Measurements from ENCODE around the gene LAD1.

Gene LAD1

DNA sequence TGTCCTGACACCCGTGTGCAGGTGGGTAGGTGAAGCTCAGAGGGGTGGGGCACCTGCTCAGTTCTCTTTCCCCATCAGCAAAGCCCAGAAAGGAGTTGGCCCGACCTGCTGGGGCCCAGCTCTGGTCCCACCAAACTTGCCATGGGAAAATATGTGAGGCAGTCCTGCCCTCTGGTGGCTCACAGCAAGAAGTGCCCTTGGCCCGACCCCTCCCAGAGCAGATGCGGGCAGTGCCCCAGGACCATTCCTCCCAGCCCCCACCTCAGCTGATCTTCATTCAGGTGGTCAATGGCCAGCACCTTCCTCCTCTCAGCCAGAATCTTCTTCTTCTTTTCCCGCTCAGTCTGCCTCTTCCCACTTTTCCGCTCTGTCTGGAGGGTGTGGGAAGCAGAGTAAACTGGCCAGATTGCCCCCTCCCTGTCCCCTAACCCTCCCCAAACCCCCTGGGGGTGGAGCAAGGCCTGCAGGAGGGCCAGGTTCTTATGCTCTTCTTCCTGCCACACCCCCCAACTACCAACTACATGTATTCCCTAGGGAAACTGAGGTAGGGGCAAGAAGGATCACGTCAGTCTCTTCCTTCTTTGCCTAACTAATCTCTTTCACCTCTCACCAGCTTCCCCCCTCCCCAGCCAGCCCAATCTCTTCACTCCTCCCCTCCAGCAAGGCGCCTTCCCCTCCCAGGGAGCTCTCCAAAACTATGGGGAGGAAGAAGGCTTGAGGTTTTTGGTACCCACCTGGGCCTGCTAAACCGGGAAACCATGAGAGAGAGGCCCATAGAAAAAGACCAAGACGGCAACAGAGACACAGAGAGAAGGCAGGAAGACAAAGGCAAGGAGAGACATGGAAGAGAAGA is 37.2 kb downstream of the LAD1 start:
- DNase-seq: no peak

GRCh38 chr1:201360901-201361651 is 38.0 kb downstream of the LAD1 start:
- no peak for DNase-seq

GRCh38 chr1:201360486-201360885 is 38.6 kb downstream of the LAD1 start:
- no peak for DNase-seq

DNA sequence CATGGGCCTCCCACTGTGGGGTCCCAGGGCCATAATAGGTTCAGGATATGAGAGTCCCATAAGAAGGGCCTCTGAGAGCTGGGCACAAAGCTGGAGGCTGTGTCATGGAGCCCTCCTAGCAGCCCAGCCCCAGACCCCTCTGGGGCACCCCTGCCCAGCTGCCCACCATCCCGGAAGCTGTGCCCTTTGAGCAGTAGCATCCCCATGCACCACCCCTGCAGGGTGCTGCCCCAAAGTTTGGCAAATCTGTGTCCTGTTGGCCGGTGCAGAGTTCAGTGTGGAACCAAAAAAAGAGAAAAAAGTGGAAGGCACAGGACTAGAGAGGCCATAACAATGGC is 39.3 kb downstream of the LAD1 start:
- no peak for DNase-seq

DNA sequence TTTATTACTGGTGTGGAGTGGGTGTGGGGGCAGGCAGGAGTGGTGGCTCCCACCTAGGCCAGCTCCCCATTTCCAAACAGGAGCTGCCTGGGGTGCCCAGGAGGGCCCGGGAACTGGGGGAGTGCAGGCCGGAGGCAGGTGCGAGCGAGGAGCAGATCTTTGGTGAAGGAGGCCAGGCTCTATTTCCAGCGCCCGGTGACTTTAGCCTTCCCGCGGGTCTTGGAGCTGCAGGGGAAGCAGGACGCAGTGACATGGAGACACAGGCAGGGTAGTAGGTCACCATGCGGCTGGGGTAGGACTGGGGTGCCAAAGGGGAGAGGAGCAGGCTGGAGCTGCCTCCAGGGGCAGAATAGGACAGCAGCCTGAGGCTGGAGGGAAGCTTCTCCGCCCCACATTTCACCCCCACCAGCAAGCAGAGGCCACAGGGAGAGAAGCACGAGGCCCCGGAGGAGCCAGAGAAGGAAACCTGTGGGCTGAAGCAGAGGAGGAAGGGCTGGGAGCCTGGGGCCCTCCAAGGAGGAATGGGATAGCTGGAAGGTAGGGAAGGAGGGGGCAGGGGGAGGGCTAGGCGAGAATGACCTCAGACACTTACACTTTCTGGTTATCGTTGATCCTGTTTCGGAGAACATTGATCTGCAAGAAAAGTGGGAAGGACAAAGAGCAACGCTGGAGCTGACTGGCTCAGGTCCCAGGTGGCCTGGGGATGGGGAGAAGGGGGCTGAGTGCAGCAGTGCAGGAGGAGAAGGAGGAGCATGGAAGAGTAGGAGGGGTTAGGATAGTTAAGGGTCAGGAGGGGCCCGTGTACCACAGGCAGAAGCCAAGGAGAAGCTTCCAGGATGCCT is 39.9 kb downstream of the LAD1 start:
- no peak for DNase-seq

- DNase-seq: no peak
These were observed 40.5 kb downstream of the LAD1 start for GRCh38 chr1:201358596-201358995.

DNA sequence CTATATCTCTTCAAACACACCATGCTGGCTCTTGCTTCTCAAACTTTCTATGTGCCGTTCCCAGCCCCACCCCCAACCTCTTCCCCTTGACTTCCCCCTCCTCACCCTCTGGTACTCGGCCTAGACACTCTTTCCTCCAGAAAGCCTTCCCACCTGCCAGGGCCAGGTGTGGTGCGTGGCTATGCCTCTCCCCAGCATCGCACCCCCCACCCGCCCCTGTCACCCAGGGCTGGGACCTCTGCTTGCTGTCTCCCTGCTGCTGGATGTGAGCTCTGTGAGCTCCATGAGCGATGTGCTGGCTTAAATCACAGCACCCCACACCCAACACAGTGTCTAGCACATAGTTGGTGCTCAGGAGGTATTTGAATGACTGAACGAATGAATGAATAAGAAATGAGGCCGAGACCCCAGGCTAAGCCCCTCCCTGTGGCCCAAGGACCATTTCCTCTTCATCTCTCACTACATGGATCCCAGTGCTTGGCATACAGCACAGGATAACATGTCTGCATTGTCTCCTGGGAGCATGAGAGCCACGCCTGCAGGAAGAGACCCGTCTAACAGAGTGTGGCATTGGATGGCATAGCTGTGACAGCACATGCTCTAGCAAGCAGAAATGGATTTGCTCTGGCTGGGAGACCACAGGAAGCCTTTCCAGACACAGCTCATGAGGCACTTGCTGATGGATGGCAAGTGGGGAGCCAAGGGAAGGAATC is 41.3 kb downstream of the LAD1 start:
- DNase-seq: no peak

DNA sequence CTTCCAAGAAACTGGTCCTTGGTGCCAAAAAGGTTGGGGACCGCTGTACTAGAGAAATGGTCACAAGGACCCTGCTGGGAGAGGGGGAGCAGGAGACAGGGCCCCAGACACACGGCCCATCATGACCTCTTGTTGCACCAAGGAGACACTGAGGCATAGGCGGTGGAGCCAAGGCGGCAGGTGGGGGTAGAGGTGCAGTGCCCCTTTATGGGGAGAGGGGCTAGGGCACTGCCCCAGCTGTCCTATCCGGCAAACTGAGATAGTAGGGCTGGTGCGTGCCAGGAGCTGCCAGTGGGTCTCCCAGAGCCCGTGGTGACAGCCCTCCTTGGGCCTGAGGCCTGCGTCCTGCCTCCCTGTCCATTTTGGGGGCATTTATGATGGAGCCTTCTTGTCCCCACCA is 41.9 kb downstream of the LAD1 start:
- DNase-seq: no peak

DNA sequence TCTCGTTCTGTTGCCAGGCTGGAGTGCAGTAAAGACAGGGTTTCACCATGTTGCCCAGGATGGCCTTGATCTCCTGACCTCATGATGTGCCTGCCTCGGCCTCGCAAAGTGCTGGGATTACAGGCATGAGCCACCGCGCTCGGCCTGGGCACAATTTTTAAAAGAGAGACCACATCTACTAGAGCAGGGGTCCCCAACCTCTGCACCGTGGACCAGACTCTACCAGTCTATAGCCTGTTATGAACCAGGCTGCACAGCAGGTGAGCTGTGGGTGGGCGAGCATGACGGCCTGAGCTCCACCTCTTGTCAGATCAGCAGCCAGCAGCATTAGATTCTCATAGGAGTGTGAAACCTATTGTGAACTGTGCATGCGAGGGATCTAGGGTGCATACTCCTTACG is 42.4 kb downstream of the LAD1 start:
- DNase-seq: no peak

DNA sequence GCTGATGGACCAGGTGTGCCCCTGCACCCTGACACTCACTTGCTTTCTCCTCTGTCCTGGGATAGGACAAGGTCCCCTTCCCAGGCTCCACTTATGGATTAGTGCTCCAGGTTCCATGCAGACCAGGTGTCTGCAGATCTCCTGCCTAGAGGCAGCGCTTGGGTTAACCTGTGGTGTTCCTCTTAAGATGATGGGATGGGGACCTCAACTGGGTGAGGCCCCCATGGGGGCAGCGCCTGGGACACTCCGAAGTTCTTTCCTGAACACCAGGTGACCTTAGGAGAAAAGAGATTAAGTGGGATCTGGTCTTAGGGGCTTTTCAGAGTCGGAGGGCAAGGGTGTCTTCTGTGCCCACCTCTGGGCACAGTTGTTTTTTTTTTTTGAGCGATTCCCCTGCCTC is 42.9 kb downstream of the LAD1 start:
- no peak for DNase-seq

DNA sequence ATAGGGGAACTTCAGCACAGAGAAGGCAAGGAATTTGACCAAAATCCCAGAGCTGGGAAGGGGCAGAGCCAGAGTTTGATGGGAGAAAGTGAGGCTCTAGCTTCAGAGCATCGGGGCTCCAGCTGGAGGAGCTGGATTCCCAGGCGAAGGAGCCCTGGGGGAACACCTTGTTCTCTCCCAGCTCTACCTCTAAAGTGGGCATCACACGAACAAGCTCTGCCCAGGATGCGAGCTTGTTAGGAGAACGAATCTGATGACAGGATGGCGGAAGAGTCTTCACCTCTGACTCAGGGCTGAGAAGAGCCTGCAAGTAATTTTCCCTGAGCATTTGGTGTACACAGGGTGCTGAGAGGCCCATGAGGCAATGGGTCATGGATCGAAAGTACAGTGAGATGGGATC is 43.7 kb downstream of the LAD1 start:
- DNase-seq: no peak

GRCh38 chr1:201354901-201355295 is 44.2 kb downstream of the LAD1 start:
- DNase-seq: no peak

DNA sequence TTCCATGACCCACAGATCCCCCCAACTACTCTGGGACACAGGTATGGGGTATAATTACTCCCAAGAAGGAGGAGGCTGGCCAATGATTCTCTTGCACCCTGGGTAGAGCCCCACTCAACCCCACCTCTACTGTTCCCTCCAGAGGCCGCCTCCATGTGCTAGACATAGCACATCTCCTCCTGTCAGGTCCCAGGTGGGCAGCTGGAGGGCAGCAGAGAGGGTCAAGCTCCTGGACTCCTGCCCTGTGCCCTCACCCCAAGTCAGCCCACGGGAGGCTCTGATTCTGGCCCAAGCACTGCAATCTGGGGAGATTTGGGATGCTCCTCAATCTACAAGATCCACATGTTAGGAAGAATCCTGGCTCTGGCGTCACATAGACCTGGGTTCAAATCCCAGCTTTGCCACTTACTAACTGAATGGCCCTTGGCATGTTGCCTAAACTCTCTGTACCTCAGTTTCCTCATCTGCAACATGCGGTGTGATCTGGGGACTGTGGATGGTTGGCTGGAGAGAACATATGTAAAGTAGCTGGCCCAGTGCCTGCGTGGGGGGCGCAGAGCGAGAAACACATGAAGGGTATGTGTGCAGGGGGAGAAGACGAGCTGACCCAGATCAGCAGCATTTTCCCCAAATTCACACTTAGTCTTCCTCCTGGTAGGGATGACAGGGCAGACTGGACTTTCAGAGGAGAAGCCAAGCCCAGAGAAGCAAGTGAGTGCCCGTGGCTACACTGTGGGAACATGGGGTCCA is 44.8 kb downstream of the LAD1 start:
- no peak for DNase-seq

GRCh38 chr1:201353186-201353940 is 45.8 kb downstream of the LAD1 start:
- no peak for DNase-seq

- no peak for DNase-seq
These were observed 47.5 kb downstream of the LAD1 start for GRCh38 chr1:201351617-201352016.

GRCh38 chr1:201350884-201351283 is 48.2 kb downstream of the LAD1 start:
- no peak for DNase-seq

DNA sequence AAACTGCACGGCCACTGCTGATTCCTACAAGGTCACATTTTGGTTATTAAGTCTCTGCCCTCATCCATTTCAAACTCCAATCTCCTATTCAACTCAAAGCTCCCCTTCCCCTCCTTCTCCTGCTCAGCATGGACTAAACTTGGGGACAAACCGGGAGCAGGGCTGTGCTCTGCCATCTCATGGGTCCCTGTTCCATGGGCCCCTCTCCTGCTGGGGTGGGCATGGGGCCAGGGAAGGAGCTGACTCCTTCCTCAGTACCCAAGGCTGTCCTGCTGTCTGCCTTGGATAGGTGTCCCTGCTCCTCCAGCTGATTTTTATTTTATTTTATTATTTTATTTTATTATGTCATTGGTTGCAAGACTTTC is 48.8 kb downstream of the LAD1 start:
- no peak for DNase-seq

DNA sequence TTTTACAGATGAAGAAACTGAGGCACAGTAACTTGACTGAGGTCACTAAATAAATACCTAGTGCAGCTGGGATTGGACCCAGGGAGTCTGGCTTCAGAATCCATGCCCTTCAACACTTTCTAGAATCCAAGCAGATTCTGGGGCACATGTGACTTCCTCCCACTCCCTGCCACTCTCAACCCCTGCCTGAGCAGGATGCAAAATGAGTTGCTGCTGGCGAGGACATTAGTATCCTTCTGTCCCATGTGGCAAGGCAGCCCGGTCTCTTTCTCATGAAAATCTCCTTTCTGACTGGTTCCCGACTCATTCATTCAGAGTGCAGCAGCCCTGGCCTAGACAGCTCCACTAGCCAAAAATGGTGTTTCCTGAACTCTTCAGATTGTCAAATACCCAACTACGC is 50.0 kb downstream of the LAD1 start:
- DNase-seq: no peak

GRCh38 chr1:201348211-201348566 is 50.9 kb downstream of the LAD1 start:
- no peak for DNase-seq

DNA sequence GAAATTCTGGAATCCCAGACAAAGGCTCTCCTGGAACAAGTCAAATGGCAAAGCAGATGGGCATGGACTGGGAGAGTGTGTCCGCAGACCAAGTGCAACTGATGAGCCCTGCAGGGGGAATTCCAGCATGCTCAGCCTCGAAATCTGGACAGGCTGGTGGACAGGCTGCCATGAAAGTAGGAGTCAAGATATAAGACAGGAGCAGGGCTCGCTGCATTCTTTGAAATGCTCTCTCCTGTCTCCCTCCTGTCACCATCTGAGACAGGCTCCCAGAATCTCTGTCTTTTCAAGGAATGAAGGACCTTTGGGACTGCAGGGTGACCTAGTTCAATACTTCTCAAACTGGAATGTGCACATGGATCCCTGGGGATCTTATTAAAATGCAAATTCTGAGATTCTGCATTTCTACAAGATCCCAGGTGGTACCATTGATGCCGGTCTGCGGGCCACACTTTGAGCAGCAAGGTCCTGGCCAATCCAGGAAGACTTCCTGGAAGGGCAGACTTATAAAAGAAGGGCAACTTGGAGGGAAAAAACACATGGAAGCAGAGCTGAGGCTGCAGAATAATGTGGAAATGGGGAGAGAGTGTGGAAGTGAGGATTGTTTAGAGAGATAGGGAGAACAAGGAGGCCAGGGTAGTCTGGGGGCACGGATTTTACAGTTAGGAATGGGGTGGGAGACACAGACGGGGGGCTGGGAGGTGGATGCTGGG is 51.5 kb downstream of the LAD1 start:
- DNase-seq: no peak

DNA sequence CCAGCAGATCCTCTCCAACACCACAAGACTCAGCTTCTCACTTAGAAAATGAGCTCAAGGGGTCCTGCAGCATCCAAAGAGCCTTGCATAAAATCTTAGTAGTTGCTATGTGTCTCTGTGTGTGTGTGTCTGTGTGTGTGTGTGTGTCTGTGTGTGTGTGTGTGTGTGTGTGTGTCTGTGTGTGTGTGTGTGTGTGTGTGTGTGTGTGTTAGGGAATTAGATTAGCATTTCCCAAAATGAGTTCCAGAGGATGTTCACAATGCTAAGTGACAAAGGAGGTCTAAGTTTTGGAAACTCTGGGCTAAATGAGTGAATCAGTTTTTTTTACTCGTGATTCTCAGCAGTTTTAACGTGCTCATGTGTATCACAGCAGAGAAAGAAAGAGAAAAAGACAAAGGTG is 52.1 kb downstream of the LAD1 start:
- no peak for DNase-seq

All from NCI-H187 treated with DMSO at 0.1 percent for 48 hours (cell line).